Measurements from ENCODE around the gene LDLRAP1.

DNA sequence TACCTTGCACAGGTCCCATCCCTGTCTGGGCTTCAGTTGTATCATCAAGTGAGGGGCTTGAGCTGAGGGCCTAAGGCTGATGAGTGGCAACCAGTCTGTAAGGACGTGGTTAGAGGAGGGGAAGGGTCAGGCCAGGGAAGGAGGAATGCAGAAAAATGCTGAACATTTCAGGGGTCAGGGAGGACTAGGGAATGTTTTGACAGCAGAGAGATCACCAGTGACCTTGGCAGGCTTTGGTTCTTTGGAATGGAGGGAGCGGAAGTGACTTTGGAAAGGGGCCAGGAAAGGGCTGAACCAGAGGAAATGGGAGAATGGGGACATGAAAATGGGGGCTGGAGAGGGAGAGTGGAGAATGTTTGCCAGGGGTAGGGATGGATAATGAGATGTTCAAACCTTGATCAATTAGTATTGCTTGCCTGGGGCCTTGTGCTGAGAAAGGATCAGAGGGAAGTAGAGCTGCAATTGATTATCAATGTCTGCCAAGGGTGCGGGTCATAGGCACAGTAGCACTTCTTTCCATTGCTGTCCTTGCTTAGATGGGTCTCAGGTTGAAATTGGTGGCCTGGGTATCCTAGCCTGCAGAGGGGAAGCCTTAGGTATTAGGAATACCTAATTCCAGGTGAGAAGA, 7.4 kb downstream of the LDLRAP1 start:
- TF ChIP-seq, protein P1, sequence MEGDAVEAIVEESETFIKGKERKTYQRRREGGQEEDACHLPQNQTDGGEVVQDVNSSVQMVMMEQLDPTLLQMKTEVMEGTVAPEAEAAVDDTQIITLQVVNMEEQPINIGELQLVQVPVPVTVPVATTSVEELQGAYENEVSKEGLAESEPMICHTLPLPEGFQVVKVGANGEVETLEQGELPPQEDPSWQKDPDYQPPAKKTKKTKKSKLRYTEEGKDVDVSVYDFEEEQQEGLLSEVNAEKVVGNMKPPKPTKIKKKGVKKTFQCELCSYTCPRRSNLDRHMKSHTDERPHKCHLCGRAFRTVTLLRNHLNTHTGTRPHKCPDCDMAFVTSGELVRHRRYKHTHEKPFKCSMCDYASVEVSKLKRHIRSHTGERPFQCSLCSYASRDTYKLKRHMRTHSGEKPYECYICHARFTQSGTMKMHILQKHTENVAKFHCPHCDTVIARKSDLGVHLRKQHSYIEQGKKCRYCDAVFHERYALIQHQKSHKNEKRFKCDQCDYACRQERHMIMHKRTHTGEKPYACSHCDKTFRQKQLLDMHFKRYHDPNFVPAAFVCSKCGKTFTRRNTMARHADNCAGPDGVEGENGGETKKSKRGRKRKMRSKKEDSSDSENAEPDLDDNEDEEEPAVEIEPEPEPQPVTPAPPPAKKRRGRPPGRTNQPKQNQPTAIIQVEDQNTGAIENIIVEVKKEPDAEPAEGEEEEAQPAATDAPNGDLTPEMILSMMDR (conservative IDR thresholded peaks at IDR 0.05; ENCODE audit: low read length): no peak
- TF ChIP-seq EZH2phosphoT487 (IDR thresholded peaks at IDR 0.05; ENCODE audit: borderline replicate concordance): no peak
